NOMO-1 treated with DMSO at 0.1 percent for 48 hours (cell line): ENCODE measurements around the gene KCNIP3.

Source experiments
- DNase-seq: peaks from one replicate; lab custom pipeline; 2025; ENCODE audit not compliant: unreplicated experiment; lab: John Stamatoyannopoulos, UW

Gene KCNIP3

GRCh38 chr2:95274291-95275150, 22.6 kb upstream of the KCNIP3 start, which contains the start of gene PROM2:
PROM2 (plus strand) TSS chr2:95274449; CDS start chr2:95274586, 137 bp downstream.
- no peak for DNase-seq

- no peak for DNase-seq
These were observed 22.0 kb upstream of the KCNIP3 start for GRCh38 chr2:95275151-95275515.

GRCh38 chr2:95275601-95276243, 21.4 kb upstream of the KCNIP3 start:
- no peak for DNase-seq

GRCh38 chr2:95276244-95276887, 20.8 kb upstream of the KCNIP3 start:
- DNase-seq = no peak

GRCh38 chr2:95276888-95277245, 20.3 kb upstream of the KCNIP3 start:
- DNase-seq = no peak

GRCh38 chr2:95277246-95277906, 19.8 kb upstream of the KCNIP3 start:
- no peak for DNase-seq

GRCh38 chr2:95278051-95278471, 19.1 kb upstream of the KCNIP3 start:
- DNase-seq = no peak

GRCh38 chr2:95278637-95279225, 18.4 kb upstream of the KCNIP3 start:
- DNase-seq = no peak

- DNase-seq = no peak
These were observed 17.6 kb upstream of the KCNIP3 start for GRCh38 chr2:95279435-95280035.

- no peak for DNase-seq
These were observed 16.1 kb upstream of the KCNIP3 start for GRCh38 chr2:95281071-95281470.

GRCh38 chr2:95281786-95282185, 15.4 kb upstream of the KCNIP3 start:
- DNase-seq = no peak

- DNase-seq = no peak
These were observed 14.7 kb upstream of the KCNIP3 start for GRCh38 chr2:95282458-95282857.

GRCh38 chr2:95283562-95283961, 13.6 kb upstream of the KCNIP3 start:
- DNase-seq = no peak

- DNase-seq = no peak
These were observed 12.1 kb upstream of the KCNIP3 start for GRCh38 chr2:95284886-95285541.

GRCh38 chr2:95285542-95285932, 11.6 kb upstream of the KCNIP3 start:
- no peak for DNase-seq

GRCh38 chr2:95287336-95287735, 9.8 kb upstream of the KCNIP3 start:
- DNase-seq = no peak

- DNase-seq = no peak
These were observed 9.3 kb upstream of the KCNIP3 start for GRCh38 chr2:95287806-95288205.

GRCh38 chr2:95289253-95289652, 7.9 kb upstream of the KCNIP3 start:
- no peak for DNase-seq

GRCh38 chr2:95291222-95291621, 5.9 kb upstream of the KCNIP3 start:
- DNase-seq = no peak

- DNase-seq = no peak
These were observed 4.4 kb upstream of the KCNIP3 start for GRCh38 chr2:95292623-95293260.
